Natural killer cell (primary cell): ENCODE data around the gene KRT7. TPM values are rescaled to one million over a fixed set of nuclear protein-coding genes. Genes with fewer than 3 reads are reported as not detected.

Source experiments
- ATAC-seq, 3 donors: fragments of 150-1000 bp in 2 of 3; fragments of 200-7000 bp in 1 of 3; cut with Tn5 transposase; 1 replicate in 1 of 3; 2 replicates in 2 of 3; pipeline ENCODE4 v1.10.0; 2021; ENCODE audit warnings: mild to moderate bottlenecking in 2 of 3, moderate library complexity in 2 of 3
- DNase-seq, 2 donors: peaks; one replicate each; pipeline versions ENCODE4 v3.0.0 to v3.0.0-alpha.2; 2013 to 2021; ENCODE audit warnings: mixed read lengths in 1 of 2
- H3K27ac ChIP-seq: one replicate; pipeline ENCODE4 v1.5.1; 2013; ENCODE audit warnings: mild to moderate bottlenecking, low read length
- H3K27me3 ChIP-seq: one replicate; pipeline ENCODE4 v1.6.1; 2013; ENCODE audit warnings: low read length; ENCODE audit not compliant: control insufficient read depth, insufficient read depth
- H3K36me3 ChIP-seq: one replicate; pipeline ENCODE4 v1.6.1; 2013; ENCODE audit warnings: low read length; ENCODE audit not compliant: control insufficient read depth, insufficient read depth
- H3K4me1 ChIP-seq: one replicate; pipeline ENCODE4 v1.6.1; 2013; ENCODE audit warnings: low read length; ENCODE audit not compliant: control insufficient read depth, insufficient read depth
- H3K4me3 ChIP-seq: one replicate; pipeline ENCODE4 v1.5.1; 2013; ENCODE audit warnings: low read length
- H3K9me3 ChIP-seq: one replicate; pipeline ENCODE4 v1.6.1; 2013; ENCODE audit warnings: low read length; ENCODE audit not compliant: control insufficient read depth, insufficient read depth
- H3K27ac Mint-ChIP-seq, 2 donors: one replicate each; pipeline ENCODE4 v1.8.0; 2022; ENCODE audit warnings: mild to moderate bottlenecking in 2 of 2, mixed read lengths in 2 of 2, moderate library complexity in 1 of 2
- H3K27me3 Mint-ChIP-seq, 2 donors: one replicate each; pipeline ENCODE4 v1.8.0; 2022; ENCODE audit warnings: low read depth in 2 of 2, mixed read lengths in 2 of 2
- H3K36me3 Mint-ChIP-seq: one replicate; pipeline ENCODE4 v1.8.0; 2022; ENCODE audit warnings: mixed read lengths
- H3K4me1 Mint-ChIP-seq, 2 donors: one replicate each; pipeline ENCODE4 v1.8.0; 2022; ENCODE audit warnings: mixed read lengths in 2 of 2
- H3K4me3 Mint-ChIP-seq: one replicate; pipeline ENCODE4 v1.8.0; 2022; ENCODE audit warnings: mild to moderate bottlenecking, moderate library complexity, mixed read lengths
- H3K9me3 Mint-ChIP-seq, 2 donors: one replicate each; pipeline ENCODE4 v1.8.0; 2022; ENCODE audit warnings: mixed read lengths in 2 of 2
- CTCF ChIP-seq: fragments of 200-600 bp; IDR thresholded peaks from one replicate; pipeline ENCODE4 v1.8.0; 2022; ENCODE audit warnings: antibody characterized with exemption
- WGBS: methylation state at CpG from one replicate; pipeline ENCODE4 v1.1.7; 2013; ENCODE audit warnings: missing lambda C conversion rate; ENCODE audit not compliant: insufficient coverage; 5-methylcytosine and 5-hydroxymethylcytosine counted together
- intact Hi-C: fragments of 100-400 bp; cut with micrococcal nuclease; formaldehyde crosslinking; loops from one replicate; pipeline ENCODE4 v1.14.2; 2022
- total RNA-seq, 4 donors: library from RNA; stranded (reverse); fragments of 120-200 nt in 1 of 4; gene quantifications; one replicate each; pipeline versions ENCODE4 v1.2.3 to v1.2.4, GENCODE V29; 2013 to 2022

KRT7 gene
- total RNA-seq, 3 donors from 2014 or later (not counting 1 experiment from before 2014, with no cell fraction given) = 0.54 TPM; not detected in 2

- H3K4me3 Mint-ChIP-seq = no peak overlapping the region
- no peaks in the 10 kb centered on the region for H3K36me3 Mint-ChIP-seq
- Histone ChIP-seq H3K4me3 (no peak overlapping the region), H3K27me3 (peaks cover 8% of the 10 kb centered on the region), H3K36me3 (no peaks in the 10 kb centered on the region), H3K9me3 (no peaks in the 10 kb centered on the region), H3K4me1 (no peaks in the 10 kb centered on the region), H3K27ac (no peak overlapping the region)
- H3K4me1 Mint-ChIP-seq = no peaks in the 10 kb centered on the region
- H3K9me3 Mint-ChIP-seq = no peaks in the 10 kb centered on the region
- intact Hi-C loops = no loop called here
- WGBS = 71% methylated on average over 3 of the region's 3 CpGs
- H3K27me3 Mint-ChIP-seq = peaks cover 28 to 63% of the 10 kb centered on the region in 2 donors
- H3K27ac Mint-ChIP-seq = no peak overlapping the region
- ATAC-seq = no peak
- no peak for DNase-seq
- no peak for TF ChIP-seq CTCF
Measured at GRCh38 chr12:52224151-52224550, 8.9 kb upstream of the KRT7 start.

GRCh38 chr12:52225752-52226151 is 7.3 kb upstream of the KRT7 start:
- Mint-ChIP-seq H3K27me3 (peaks cover 36 to 68% of the 10 kb centered on the region in 2 donors), H3K9me3 (no peaks in the 10 kb centered on the region), H3K4me1 (no peaks in the 10 kb centered on the region), H3K36me3 (no peaks in the 10 kb centered on the region), H3K4me3 (no peak overlapping the region), H3K27ac (no peak overlapping the region)
- no peaks in the 10 kb centered on the region for H3K9me3 ChIP-seq
- intact Hi-C loops = no loop called here
- H3K36me3 ChIP-seq = no peaks in the 10 kb centered on the region
- no peak overlapping the region for H3K4me3 ChIP-seq
- ATAC-seq (no peak), DNase-seq (no peak)
- TF ChIP-seq CTCF = no peak
- H3K27me3 ChIP-seq = peaks cover 8% of the 10 kb centered on the region
- 90% methylated on average over 4 of the region's 4 CpGs for WGBS
- no peak overlapping the region for H3K27ac ChIP-seq
- H3K4me1 ChIP-seq = no peaks in the 10 kb centered on the region

GRCh38 chr12:52226446-52226845 is 6.6 kb upstream of the KRT7 start:
- 74% methylated on average over 3 of the region's 4 CpGs for WGBS

More at GRCh38 chr12:52226446-52226845, 6.6 kb upstream of the KRT7 start:
- no peak for ATAC-seq
- intact Hi-C loops = no loop called here
- Histone ChIP-seq H3K9me3 (no peaks in the 10 kb centered on the region), H3K4me3 (no peak overlapping the region), H3K4me1 (no peaks in the 10 kb centered on the region), H3K36me3 (no peaks in the 10 kb centered on the region), H3K27me3 (peaks cover 15% of the 10 kb centered on the region), H3K27ac (no peak overlapping the region)
- Mint-ChIP-seq H3K4me3 (no peak overlapping the region), H3K4me1 (no peaks in the 10 kb centered on the region), H3K9me3 (no peaks in the 10 kb centered on the region), H3K27me3 (peaks cover 37 to 68% of the 10 kb centered on the region in 2 donors), H3K27ac (no peak overlapping the region), H3K36me3 (no peaks in the 10 kb centered on the region)
- no peak for TF ChIP-seq CTCF
- DNase-seq = no peak
